Measurements from ENCODE around the gene ITGA3.

Gene ITGA3

GRCh38 chr17:50114849-50115357 is 59.0 kb downstream of the ITGA3 start:
- TF ChIP-seq TEAD4 (IDR thresholded peaks at IDR 0.05) (no peak), YY1 (IDR thresholded peaks at IDR 0.05; ENCODE audit: low read depth) (no peak), CEBPB (IDR thresholded peaks at IDR 0.05) (no peak), USF1 (IDR thresholded peaks at IDR 0.05) (no peak), EGR1 (IDR thresholded peaks at IDR 0.05) (no peak), FOXM1 (IDR thresholded peaks at IDR 0.05; ENCODE audit: borderline replicate concordance, low read depth) (no peak), NFIC (IDR thresholded peaks at IDR 0.05) (no peak), RAD21 (IDR thresholded peaks at IDR 0.05; ENCODE audit: low read depth) (peak; percentile 75), MAX (IDR thresholded peaks at IDR 0.05) (no peak), TCF12 (IDR thresholded peaks at IDR 0.05; ENCODE audit: low read depth) (0 out of 2 replicates have a peak, but pooled peaks have one; percentile 10)
- TF ChIP-seq, protein P1, sequence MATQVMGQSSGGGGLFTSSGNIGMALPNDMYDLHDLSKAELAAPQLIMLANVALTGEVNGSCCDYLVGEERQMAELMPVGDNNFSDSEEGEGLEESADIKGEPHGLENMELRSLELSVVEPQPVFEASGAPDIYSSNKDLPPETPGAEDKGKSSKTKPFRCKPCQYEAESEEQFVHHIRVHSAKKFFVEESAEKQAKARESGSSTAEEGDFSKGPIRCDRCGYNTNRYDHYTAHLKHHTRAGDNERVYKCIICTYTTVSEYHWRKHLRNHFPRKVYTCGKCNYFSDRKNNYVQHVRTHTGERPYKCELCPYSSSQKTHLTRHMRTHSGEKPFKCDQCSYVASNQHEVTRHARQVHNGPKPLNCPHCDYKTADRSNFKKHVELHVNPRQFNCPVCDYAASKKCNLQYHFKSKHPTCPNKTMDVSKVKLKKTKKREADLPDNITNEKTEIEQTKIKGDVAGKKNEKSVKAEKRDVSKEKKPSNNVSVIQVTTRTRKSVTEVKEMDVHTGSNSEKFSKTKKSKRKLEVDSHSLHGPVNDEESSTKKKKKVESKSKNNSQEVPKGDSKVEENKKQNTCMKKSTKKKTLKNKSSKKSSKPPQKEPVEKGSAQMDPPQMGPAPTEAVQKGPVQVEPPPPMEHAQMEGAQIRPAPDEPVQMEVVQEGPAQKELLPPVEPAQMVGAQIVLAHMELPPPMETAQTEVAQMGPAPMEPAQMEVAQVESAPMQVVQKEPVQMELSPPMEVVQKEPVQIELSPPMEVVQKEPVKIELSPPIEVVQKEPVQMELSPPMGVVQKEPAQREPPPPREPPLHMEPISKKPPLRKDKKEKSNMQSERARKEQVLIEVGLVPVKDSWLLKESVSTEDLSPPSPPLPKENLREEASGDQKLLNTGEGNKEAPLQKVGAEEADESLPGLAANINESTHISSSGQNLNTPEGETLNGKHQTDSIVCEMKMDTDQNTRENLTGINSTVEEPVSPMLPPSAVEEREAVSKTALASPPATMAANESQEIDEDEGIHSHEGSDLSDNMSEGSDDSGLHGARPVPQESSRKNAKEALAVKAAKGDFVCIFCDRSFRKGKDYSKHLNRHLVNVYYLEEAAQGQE (IDR thresholded peaks at IDR 0.05; ENCODE audit: low read depth): no peak

GRCh38 chr17:50115756-50116155 is 59.8 kb downstream of the ITGA3 start:
- TF ChIP-seq CEBPB (IDR thresholded peaks at IDR 0.05) (no peak), USF1 (IDR thresholded peaks at IDR 0.05) (no peak), NFIC (IDR thresholded peaks at IDR 0.05) (no peak), EP300 (IDR thresholded peaks at IDR 0.05; ENCODE audit: borderline replicate concordance) (no peak), TEAD4 (IDR thresholded peaks at IDR 0.05) (no peak), YY1 (IDR thresholded peaks at IDR 0.05; ENCODE audit: low read depth) (no peak), CREB1 (IDR thresholded peaks at IDR 0.05; ENCODE audit: low read depth) (no peak), FOXM1 (IDR thresholded peaks at IDR 0.05; ENCODE audit: borderline replicate concordance, low read depth) (no peak), EGR1 (IDR thresholded peaks at IDR 0.05) (no peak), TCF12 (IDR thresholded peaks at IDR 0.05; ENCODE audit: low read depth) (no peak), TAF1 (IDR thresholded peaks at IDR 0.05; ENCODE audit: low read depth) (no peak), RAD21 (IDR thresholded peaks at IDR 0.05; ENCODE audit: low read depth) (no peak), MAX (IDR thresholded peaks at IDR 0.05) (no peak), ZBTB7A (IDR thresholded peaks at IDR 0.05; ENCODE audit: low read depth) (no peak)
- TF ChIP-seq, protein P1 (IDR thresholded peaks at IDR 0.05; ENCODE audit: low read depth): no peak

GRCh38 chr17:50117202-50118051 is 61.5 kb downstream of the ITGA3 start:
- TF ChIP-seq CEBPB (IDR thresholded peaks at IDR 0.05) (no peak), FOXM1 (IDR thresholded peaks at IDR 0.05; ENCODE audit: borderline replicate concordance, low read depth) (no peak)

GRCh38 chr17:50118076-50118827 is 62.3 kb downstream of the ITGA3 start:
- no peak for TF ChIP-seq TCF12 (IDR thresholded peaks at IDR 0.05; ENCODE audit: low read depth)
- no peak for TF ChIP-seq TAF1 (IDR thresholded peaks at IDR 0.05; ENCODE audit: low read depth)
- TF ChIP-seq USF1 (IDR thresholded peaks at IDR 0.05): no peak
- TF ChIP-seq, protein P1 (IDR thresholded peaks at IDR 0.05; ENCODE audit: low read depth): no peak
- no peak for TF ChIP-seq CREB1 (IDR thresholded peaks at IDR 0.05; ENCODE audit: low read depth)
- no peak for TF ChIP-seq TEAD4 (IDR thresholded peaks at IDR 0.05)
- TF ChIP-seq ZBTB7A (IDR thresholded peaks at IDR 0.05; ENCODE audit: low read depth): no peak
- TF ChIP-seq MAX (IDR thresholded peaks at IDR 0.05): no peak
- TF ChIP-seq CEBPB (IDR thresholded peaks at IDR 0.05): no peak
- no peak for TF ChIP-seq EGR1 (IDR thresholded peaks at IDR 0.05)
- no peak for TF ChIP-seq NFIC (IDR thresholded peaks at IDR 0.05)
- no peak for TF ChIP-seq EP300 (IDR thresholded peaks at IDR 0.05; ENCODE audit: borderline replicate concordance)
- TF ChIP-seq FOXM1 (IDR thresholded peaks at IDR 0.05; ENCODE audit: borderline replicate concordance, low read depth): no peak
- no peak for TF ChIP-seq YY1 (IDR thresholded peaks at IDR 0.05; ENCODE audit: low read depth)
- TF ChIP-seq RAD21 (IDR thresholded peaks at IDR 0.05; ENCODE audit: low read depth): no peak
